Renal pelvis (tissue), 4 donors: Measurements from ENCODE around the gene STOX1. TPM values are rescaled to one million over a fixed set of nuclear protein-coding genes. Genes with fewer than 3 reads are reported as not detected.
A peak's percentile ranks its signal among the peaks of the same experiment; 100 is the strongest.
"Not testable (repeated sequence)": the region's sequence is repeated elsewhere in the genome, so short reads cannot be mapped to it uniquely, and the experiment has no call there.

Source experiments
- DNase-seq: peaks from one replicate; pipeline ENCODE4 v3.0.0-alpha.2; 2013
- polyA plus RNA-seq, 3 donors: library from polyadenylated mRNA; unstranded; fragments of 120-200 nt; gene quantifications; one replicate each; pipeline ENCODE4 v1.2.1, GENCODE V29; 2013; ENCODE audit not compliant: insufficient read length in 3 of 3

Gene STOX1
- polyA plus RNA-seq, 3 donors: 6.0 to 10.0 (median 9.5) TPM

DNA sequence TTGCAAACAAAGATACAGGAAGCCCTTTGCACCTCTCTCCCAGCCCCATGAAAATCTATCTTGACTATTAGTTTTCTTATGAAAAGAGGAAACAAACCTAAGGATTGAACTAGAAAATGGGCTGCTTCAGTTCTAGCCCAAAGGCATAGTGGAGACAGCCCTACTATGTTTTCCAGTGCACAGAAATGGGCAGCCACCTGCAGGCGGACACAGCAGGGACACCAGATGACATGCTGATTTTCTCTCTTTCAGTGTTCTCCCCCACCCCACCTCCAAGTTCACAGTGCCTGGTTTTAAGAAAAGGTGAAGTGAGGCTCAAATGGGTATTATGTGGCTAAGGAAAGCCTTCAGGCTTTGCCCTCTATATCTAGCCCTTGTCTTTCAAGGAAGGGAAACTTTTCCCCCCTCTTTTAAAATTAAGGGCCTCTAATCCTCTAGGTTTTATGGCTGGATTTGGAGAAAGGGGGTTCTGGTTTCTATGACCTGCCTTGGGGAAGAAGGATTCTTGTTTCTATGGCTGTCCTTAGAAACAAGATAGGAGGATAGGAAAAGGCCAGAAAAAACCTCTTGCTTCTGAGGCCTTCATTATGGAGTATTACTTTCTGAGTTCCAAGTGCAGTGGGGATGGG is 50.3 kb downstream of the STOX1 start:
- no peak for DNase-seq

DNA sequence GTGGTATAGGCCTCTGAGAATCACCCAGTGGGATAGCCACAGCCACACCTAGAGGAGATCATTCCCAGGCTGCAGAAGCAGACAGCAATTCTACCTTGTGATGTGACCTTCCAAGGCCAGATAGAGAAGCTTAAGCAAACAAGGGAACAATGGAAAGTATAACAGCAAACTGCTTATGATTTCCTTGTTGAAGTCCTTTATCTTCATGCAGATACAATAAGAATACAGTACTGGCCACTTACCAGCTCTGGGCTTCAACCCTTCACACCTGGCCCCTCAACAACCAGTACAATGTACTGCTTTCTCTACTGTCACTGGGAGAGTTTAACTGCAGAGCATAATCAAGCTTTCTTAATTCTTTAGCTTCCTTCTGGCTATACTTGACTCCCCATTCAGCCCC is 51.2 kb downstream of the STOX1 start:
- no peak for DNase-seq

DNA sequence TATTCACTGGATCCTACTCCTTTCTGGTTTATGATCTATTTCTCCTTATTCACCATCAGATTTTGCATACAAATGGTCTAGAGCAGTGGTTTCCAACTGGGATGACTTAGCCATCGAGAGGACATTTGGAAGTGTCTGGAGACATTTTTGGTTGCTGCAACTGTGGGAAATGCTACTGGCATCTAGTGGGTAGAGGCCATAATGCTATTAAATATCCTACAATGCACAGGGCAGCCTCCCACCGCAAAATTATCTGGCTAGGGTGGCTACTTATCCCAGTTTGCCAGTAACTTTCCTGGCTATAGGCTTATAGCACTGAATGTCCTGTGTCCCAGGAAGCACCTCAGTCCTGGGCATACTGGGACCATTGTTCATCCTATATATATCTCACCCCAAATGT is 52.3 kb downstream of the STOX1 start:
- no peak for DNase-seq

DNA sequence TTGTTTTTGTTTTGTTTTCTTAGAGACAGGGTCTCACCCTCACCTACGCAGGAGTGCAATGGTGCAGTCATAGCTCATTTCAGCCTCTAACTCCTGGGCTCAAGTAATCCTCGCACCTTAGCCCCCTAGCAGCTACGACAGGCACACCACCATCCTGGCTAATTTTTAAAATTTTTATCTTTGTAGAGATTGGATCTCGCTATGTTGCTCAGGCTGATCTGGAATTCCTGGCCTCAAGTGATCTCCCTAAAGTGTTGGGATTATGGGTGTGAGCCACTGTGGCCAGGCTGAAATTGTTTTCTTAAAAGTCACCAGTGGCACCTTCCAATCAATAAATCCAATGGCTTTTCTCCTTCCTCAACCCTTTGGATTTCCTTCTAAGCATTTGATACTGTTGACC is 52.9 kb downstream of the STOX1 start:
- no peak for DNase-seq

DNA sequence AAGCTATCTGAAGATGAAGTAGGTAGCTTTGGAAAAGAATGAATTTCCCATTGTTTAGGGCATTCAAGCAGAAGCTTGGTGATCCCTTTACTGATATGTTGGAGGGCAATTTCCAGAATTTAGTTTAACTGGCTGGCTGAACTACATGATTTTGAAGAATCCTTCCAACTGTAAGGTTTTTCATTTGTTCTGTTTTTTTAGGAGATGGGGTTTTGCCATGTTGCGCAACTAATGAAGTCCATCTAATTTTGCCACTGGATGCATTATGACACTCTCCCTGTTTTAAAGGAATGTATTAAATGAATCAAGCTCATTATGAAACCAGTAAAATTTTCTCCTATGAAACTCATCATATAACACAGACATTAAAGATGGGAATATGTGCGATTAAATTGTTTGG is 67.7 kb downstream of the STOX1 start:
- DNase-seq: no peak

DNA sequence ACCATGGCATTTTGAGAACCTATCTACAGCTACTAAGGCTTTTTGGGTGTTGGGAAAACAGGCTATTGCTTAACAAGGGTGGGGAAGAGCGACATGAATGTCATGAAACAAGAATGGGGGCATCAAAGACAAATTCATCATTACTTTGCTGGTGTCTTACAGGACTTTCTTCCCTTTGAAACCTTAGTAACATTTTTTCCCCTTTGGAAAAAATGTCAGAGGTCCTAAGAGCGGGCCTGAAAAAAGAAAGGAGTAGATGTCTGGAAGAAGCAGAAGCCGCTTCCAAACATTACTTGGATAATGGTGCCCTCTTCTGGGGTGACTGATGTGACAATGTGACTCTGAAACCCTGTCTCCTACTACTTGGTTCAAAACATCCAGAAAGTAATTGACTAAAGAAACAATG is 70.0 kb downstream of the STOX1 start:
- DNase-seq: peak; percentile 81

DNA sequence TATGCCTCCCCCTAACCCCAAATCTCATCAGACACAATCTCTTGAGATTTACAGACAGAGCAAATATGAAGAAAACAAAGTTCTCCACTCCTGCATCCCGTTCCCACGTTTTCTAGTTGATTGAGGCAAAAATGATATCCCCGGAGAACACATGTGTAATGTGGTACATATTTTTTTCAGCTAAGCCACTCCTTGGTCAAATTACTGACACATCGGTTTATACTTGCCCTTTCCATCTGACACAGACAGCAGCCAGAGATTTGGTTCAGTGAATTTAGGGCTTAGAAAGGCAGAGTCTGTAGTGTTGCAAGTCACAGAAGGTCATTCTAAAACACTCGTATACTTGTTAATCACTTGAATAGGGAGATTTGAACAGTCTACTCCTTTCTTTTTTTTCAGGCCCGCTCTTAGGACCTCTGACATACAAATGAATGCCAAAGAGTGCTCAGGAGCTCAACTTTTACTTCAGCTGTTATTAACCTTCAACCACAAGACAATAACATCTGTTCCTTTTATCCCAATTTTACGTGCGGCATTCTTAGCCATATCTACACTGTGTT is 71.9 kb downstream of the STOX1 start:
- DNase-seq: no peak

DNA sequence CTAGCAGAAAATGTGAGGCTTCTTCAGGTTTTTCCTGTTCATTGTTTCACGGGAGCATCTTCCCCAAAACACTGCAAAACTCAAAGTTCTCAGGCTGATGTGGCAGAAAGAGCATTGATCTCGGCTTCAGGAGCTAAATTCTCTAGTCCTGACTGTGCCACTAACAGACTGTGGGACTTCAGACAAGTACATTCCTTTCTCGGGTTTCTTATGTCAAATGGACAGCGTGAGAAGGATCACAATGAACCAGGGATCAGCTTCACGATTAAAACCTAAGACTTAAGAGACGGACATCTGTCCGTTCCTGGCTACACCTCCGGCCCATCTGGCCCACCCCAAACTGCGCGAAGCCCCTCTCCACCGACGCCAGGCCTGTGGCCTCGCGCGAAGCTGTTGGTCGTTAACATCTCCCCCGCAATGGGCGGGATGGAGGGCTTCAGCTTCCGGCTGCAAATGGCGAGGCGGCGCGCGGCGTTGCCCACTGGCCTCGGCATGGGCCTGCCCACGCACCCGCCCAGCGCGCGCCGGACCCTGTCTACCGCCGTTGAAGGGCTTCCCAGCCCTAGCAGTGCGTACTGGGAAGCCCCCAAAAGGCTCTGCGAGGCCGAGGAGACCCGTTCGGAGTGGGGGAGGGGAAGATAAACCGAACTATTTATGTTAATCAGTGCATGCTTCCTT is 73.2 kb downstream of the STOX1 start:
- DNase-seq: no peak

DNA sequence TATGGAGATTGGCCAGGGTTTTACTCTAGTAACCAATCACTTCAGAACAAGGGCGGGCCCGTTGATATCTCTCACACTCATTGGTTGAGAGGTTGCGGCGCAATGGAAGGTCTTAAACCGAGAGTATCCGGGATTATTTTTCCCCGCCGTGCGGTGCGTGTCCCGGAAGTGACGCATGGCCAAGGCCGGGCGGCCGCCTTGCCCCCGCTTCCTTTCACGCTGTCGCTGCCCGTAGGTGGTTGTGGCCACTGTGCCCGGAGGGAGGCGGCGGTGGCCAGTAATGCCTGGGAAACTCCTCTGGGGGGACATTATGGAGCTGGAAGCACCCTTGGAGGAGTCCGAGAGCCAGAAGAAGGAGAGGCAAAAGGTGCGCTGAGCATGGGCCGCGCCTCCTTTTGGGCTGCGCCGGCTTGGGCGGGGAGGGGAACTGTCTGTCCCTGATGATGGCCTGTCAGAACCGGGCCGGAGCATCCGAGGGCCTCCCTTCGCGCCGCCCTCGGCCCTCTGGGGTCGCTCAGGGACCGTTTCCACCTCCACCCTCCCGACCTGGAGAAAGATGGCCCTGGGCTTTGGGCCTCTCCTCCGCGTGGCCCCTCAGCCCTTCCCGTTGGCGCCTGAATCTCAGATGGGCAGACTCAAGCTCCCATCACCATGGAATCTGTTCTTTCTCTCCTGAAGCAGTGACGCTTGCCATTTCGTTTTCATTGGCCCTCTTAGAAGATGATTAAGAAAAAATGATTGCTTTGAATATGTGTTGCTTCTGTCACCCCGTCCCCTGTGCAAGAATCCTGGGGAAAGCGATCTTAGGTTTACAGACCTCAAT is 74.0 kb downstream of the STOX1 start, which contains the start of gene DDX50:
TSS of gene DDX50 (plus strand) at position 211 of the 823 bp plus-strand sequence. CDS start at position 281, 70 bp downstream.
- DNase-seq: peak; percentile 100

DNA sequence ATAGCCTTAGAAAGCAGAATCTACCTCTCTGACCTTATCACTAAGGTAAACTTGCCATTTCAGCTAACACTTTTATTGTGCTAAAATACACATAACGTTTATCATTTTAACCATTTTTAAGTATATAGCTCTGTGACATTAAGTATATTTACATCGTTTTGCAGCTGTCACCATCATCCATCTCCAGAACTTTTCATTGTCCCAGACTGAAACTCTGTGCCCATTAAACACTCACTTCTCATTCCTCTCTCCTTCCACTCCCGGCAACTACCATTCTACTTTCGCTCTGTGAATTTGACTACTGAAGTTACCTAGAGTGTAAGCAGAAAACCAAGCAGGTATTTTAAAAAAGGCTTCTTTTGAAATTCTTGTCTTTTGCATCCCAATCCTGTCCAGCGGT is 75.1 kb downstream of the STOX1 start:
- no peak for DNase-seq

DNA sequence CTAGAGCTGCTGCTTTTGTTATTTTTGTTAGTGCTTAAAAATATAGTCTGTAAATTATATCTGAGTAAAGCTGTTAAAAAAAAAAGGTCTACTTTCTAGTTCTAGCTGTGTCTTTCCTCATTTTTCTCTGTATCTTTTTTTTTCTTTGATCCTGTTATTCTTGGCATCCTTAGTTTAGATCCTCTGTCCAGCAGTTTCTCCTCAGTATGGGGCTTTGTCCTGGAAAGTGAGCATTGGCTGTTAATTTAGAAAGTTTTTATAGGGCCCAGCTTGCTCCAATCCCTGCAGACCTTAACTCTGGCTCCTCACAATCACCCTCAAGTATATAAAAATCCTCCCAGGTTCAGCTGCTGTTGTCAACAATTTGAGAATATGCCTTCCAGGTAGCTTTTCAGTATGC is 97.3 kb downstream of the STOX1 start:
- no peak for DNase-seq

DNA sequence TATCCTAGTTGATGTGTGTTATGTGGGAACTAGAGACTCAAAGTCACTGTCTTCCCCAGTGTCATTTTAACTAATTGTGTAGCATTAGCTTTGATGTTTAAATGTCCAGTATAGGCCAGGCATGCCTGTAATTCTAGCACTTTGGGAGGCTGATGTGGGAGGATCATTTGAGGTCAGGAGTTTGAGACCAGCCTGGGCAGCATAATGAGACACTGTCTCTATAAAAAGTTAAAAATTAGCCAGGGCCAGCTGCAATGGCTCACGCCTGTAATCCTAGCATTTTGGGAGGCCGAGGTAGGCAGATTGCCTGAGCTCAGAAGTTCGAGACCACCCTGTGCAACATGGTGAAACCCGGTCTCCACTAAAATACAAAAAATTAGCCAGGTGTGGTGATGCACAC is 98.2 kb downstream of the STOX1 start:
- no peak for DNase-seq

DNA sequence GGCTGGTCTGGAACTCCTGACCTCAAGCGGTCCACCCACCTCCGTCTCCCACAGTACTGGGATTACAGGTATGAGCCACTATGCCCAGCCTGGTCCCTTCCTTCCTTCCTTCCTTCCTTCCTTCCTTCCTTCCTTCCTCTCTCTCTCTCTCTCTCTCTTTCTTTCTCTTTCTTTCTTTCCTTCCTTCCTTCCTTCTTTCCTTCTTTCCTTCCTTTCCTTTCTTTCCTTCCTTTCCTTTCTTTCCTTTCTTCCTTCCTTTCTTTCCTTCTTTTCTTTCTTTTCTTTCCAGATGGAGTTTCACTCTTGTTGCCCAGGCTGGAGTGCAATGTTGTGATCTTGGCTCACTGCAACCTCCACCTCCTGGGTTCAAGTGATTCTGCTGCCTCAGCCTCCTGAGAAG is 101.8 kb downstream of the STOX1 start:
- not testable (repeated sequence) for DNase-seq

DNA sequence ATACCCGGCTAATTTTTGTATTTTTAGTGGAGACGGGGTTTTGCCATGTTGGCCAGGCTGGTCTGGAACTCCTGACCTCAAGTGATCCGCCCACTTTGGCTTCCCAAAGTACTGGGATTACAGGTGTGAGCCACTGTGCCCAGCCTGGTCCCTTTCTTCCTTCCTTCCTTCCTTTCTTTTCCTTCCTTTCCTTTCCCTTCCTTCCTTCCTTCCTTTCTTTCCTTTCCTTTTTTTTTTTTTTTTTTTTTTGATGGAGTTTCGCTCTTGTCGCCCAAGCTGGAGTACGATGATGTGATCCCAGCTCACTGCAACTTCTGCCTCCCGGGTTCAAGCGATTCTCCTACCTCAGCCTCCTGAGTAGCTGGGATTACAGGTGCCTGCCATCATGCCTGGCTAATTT is 102.6 kb downstream of the STOX1 start:
- not testable (repeated sequence) for DNase-seq

DNA sequence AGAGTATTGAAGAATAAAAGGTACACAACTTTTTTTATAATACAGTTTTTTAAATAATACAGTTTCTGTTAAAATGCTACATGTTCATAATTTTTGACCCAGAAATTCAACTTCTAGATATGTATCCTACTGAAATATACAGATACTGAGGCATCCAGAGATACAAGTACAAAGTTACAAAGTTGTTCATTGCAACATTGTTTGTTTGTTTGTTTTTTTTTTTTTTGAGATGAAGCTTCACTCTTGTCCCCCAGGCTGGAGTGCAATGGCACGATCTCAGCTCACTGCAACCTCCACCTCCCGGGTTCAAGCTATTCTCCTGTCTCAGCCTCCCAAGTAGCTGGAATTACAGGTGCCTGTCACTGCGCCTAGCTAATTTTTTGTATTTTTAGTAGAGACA is 105.5 kb downstream of the STOX1 start:
- DNase-seq: not testable (repeated sequence)

DNA sequence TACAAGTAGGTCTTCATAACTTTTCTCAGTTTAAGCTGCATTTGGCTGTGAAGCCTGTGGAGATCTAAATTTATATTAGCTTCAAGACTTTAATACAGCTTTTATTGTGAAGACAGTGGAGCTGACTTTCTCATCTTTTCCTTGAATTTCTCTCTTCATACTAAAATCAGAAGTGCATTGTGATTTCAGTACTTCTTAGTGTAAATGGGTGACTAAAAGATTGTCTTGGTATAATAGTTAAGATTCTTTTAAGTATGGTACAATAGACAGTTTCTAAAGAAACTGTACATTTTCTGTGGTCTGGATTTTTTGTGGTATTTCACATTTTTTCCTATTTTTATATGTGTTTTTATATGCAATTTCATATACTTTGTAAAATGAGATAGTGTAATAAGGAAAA is 107.7 kb downstream of the STOX1 start:
- no peak for DNase-seq

DNA sequence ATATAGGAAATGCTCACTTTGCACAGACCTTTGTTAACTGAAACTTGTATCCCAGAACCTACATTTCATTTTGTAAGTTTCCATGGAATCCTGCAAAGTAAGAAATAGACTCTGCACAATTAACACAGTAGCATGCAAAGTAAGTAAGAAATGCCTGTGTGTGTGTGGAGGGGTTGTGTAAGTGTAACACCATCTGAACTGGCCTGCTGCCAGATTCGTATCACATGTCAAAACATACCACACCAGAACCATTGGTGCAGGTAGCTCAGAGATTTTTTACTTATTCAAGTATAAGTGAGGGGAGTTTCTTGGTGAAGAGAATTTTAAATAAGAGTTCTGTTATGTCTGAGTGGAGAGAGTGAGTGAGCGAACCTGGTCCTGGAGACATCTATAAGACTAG is 110.8 kb downstream of the STOX1 start:
- peak; percentile 40 for DNase-seq

DNA sequence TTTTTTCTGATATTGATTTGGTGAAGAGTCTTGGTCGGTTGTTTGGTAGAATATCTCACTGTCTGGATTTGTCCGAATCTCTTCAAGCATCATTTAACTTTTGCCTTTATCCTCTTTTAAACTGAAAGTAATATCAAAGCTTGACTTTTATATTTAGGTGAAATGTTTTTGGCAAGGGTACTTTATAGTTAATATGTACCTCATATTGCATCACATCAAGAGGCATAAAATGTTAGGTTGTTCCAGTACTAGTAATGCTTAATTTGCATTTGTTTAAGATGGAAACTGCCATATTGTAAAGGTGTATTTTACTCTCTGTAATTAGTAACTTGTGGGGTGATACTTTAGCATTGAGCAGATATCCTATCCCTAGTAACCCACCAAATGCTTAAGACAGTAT is 111.6 kb downstream of the STOX1 start:
- DNase-seq: no peak

DNA sequence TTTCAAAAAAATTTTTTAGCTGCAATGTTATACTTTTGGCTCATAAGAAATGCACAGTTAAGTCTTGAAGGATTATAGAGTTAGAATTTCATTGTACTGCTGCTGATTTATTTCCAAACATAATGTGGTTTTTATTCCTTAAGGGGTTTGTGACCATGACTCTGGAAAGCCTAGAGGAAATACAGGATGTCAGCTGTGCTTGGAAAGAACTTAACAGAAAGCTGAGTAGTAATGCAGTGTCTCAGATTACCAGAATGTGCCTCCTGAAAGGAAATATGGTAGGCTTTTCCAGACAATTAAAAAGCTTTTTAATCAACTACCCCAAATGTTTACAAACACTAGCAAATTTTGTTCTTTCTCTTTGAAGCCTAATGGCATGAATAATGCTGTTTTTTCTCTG is 113.6 kb downstream of the STOX1 start:
- DNase-seq: not testable (repeated sequence)
